ENCODE measurements around the gene PTPN1. TPM values are rescaled to one million over a fixed set of nuclear protein-coding genes. Genes with fewer than 3 reads are reported as not detected.

The PTPN1 gene
- polyA plus RNA-seq, 1 donor: 18.4 TPM

DNA sequence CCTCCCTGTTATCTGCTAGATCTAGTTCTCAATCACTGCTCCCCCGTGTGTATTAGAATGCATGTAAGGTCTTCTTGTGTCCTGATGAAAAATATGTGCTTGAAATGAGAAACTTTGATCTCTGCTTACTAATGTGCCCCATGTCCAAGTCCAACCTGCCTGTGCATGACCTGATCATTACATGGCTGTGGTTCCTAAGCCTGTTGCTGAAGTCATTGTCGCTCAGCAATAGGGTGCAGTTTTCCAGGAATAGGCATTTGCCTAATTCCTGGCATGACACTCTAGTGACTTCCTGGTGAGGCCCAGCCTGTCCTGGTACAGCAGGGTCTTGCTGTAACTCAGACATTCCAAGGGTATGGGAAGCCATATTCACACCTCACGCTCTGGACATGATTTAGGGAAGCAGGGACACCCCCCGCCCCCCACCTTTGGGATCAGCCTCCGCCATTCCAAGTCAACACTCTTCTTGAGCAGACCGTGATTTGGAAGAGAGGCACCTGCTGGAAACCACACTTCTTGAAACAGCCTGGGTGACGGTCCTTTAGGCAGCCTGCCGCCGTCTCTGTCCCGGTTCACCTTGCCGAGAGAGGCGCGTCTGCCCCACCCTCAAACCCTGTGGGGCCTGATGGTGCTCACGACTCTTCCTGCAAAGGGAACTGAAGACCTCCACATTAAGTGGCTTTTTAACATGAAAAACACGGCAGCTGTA lies 73.4 kb downstream of the PTPN1 start:
- Histone ChIP-seq H3K4me3 (ENCODE audit: low read length) (no peak overlapping the region), H3K4me1 (ENCODE audit: control insufficient read depth, insufficient read depth, low read length) (no peaks in the 10 kb centered on the region), H3K27me3 (ENCODE audit: control insufficient read depth, insufficient read depth, low read length) (no peaks in the 10 kb centered on the region), H3K27ac (ENCODE audit: low read length) (no peak overlapping the region), H3K9me3 (ENCODE audit: control insufficient read depth, low read depth, low read length) (peaks cover 3% of the 10 kb centered on the region), H3K36me3 (ENCODE audit: control insufficient read depth, insufficient read depth, low read length) (peaks cover 87% of the 10 kb centered on the region)
- DNase-seq: no peak
- no CpG with 5 or more reads among the region's 15 CpGs for WGBS (ENCODE audit: insufficient coverage, low lambda C conversion rate)

DNA sequence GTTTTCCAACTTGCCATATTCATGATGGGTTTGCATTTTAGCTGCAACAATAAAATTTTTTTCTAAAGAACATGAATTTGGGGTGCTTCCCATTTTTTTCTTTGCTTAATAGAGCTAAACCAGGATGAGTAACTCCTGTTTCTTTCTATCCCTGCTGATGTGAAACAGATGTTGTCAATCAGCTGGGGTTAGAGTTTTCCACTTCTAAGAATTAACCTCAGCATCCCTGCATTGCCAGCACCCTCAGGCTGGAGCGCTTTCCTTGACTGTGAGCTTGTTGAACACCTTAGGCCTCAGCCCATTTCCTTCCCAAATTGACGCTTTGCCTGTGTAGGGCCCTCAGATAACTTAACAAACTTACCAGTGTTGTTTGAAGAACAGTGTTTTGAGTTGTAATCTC lies 74.5 kb downstream of the PTPN1 start:
- Histone ChIP-seq H3K27me3 (ENCODE audit: control insufficient read depth, insufficient read depth, low read length) (no peaks in the 10 kb centered on the region), H3K4me1 (ENCODE audit: control insufficient read depth, insufficient read depth, low read length) (no peaks in the 10 kb centered on the region), H3K4me3 (ENCODE audit: low read length) (no peak overlapping the region), H3K9me3 (ENCODE audit: control insufficient read depth, low read depth, low read length) (peaks cover 3% of the 10 kb centered on the region), H3K36me3 (ENCODE audit: control insufficient read depth, insufficient read depth, low read length) (peaks cover 79% of the 10 kb centered on the region), H3K27ac (ENCODE audit: low read length) (no peak overlapping the region)
- WGBS (ENCODE audit: insufficient coverage, low lambda C conversion rate): no CpG with 5 or more reads among the region's 2 CpGs
- DNase-seq: no peak

DNA sequence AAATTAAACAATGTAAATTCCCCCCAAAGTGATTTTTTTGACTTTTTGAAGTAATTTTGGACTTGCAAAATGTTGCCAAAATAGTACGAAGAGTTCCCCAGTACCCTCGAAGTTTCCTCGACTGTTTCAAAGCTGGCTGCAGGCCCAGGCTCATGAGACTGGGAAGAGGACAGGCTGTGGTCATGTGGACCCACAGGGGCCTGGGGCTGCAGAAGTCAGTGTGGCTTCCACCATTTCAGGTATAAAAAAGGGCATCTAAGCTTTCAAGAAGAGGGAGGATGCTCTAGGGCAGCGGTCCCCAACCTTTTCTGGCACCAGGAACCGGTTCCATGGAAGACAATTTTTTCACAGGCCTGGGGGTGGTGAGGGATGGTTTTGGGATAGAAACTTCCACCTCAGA lies 75.0 kb downstream of the PTPN1 start:
- H3K36me3 ChIP-seq (ENCODE audit: control insufficient read depth, insufficient read depth, low read length): peaks cover 74% of the 10 kb centered on the region

DNA sequence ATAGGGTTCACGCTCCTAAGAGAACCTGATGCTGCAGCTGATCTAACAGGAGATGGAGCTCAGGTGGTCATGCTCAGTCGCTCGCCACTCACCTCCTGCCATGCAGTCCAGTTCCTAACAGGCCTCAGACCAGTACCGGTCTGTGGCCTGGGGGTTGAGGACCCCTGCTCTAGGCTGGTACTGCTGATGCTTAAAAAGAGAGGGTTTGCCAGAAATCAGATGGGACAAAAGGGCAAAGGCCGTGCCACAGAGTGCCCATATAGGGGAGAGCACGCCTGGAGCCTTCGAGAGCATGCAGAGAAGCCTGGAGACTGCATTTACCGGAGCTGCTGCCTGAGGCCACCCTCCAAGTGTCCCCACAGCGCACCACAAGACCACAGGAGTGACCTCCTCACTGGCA lies 75.5 kb downstream of the PTPN1 start:
- no CpG with 5 or more reads among the region's 9 CpGs for WGBS (ENCODE audit: insufficient coverage, low lambda C conversion rate)
- peaks cover 3% of the 10 kb centered on the region for H3K9me3 ChIP-seq (ENCODE audit: control insufficient read depth, low read depth, low read length)
- H3K27me3 ChIP-seq (ENCODE audit: control insufficient read depth, insufficient read depth, low read length): no peaks in the 10 kb centered on the region
- H3K36me3 ChIP-seq (ENCODE audit: control insufficient read depth, insufficient read depth, low read length): peaks cover 69% of the 10 kb centered on the region
- no peak overlapping the region for H3K4me3 ChIP-seq (ENCODE audit: low read length)
- DNase-seq: no peak
- H3K4me1 ChIP-seq (ENCODE audit: control insufficient read depth, insufficient read depth, low read length): no peaks in the 10 kb centered on the region
- no peak overlapping the region for H3K27ac ChIP-seq (ENCODE audit: low read length)

More for the DNA sequence above, 75.0 kb downstream of the PTPN1 start:
- Histone ChIP-seq H3K27me3 (ENCODE audit: control insufficient read depth, insufficient read depth, low read length) (no peaks in the 10 kb centered on the region), H3K4me3 (ENCODE audit: low read length) (no peak overlapping the region), H3K4me1 (ENCODE audit: control insufficient read depth, insufficient read depth, low read length) (no peaks in the 10 kb centered on the region), H3K9me3 (ENCODE audit: control insufficient read depth, low read depth, low read length) (peaks cover 3% of the 10 kb centered on the region), H3K27ac (ENCODE audit: low read length) (no peak overlapping the region)
- no peak for DNase-seq
- WGBS (ENCODE audit: insufficient coverage, low lambda C conversion rate): no CpG with 5 or more reads among the region's 5 CpGs

DNA sequence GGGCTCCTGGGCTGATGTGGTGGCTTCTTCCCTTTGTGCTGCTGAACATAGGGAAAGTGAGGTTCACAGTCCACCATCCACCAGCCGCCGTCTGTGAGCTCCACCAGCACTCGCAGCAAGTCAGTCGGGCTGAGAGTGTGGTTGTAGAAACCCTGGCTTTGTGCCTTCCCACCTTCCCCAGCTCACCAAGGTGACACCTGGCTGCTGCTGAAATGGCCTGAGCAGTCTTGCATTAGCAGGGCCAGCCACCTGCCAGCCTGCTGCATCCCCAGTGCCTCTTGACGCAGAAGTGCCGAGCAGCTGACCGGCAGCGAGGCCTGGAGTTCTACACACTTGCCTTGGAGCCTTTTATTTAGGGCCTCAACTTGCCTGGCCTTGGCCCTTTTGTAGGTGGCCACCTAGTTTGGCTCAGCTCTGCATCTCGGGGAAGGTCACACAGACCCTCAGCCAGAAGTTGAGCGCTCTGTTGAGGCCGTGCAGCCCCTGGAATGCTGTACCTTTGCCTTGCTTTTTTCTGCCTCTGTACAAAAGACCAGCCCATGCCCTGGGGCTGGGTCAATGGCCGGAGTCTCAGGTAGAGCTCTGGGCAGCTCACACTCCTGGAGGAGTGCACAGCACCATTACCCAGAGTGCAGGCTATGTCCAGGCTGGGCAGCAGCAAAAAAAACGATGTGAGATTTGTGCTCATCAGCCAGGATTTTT lies 76.5 kb downstream of the PTPN1 start:
- DNase-seq: no peak
- peaks cover 60% of the 10 kb centered on the region for H3K36me3 ChIP-seq (ENCODE audit: control insufficient read depth, insufficient read depth, low read length)
- H3K4me1 ChIP-seq (ENCODE audit: control insufficient read depth, insufficient read depth, low read length): no peaks in the 10 kb centered on the region
- no peak overlapping the region for H3K4me3 ChIP-seq (ENCODE audit: low read length)
- no CpG with 5 or more reads among the region's 13 CpGs for WGBS (ENCODE audit: insufficient coverage, low lambda C conversion rate)
- no peaks in the 10 kb centered on the region for H3K27me3 ChIP-seq (ENCODE audit: control insufficient read depth, insufficient read depth, low read length)
- peaks cover 3% of the 10 kb centered on the region for H3K9me3 ChIP-seq (ENCODE audit: control insufficient read depth, low read depth, low read length)
- no peak overlapping the region for H3K27ac ChIP-seq (ENCODE audit: low read length)

DNA sequence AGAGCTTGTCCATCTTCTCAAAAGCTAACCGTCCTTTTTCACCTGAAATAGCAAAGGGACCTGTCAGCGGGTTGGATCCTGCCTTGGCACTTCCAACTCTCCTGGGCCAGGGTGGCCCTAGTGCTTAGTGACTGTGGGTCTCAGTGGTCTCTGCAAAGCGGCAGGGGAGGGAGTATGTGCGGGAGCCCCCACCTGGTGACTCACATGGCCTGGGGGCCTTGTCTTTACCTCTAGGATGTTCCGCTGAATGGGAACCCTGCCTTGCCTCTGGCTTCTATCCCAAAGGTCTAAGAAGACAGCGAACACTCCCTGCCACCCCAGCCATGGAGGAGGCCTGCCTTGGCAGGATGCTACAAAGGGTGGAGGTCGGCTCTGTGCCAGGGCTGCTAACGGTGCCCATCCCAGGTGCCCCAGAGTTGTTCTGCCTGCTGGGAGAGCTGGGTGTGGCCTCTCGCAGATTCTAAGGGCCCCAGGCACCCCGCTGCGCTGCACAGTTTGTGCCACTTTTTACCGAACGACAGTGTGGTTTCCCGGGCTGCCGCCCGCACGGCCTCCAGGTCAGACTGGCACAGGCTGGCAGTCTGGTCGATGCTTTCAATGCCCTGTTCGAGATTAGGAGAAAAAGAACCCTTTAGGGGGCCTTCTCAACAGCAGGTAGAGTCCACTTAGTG lies 77.2 kb downstream of the PTPN1 start:
- Histone ChIP-seq H3K36me3 (ENCODE audit: control insufficient read depth, insufficient read depth, low read length) (peaks cover 53% of the 10 kb centered on the region), H3K27me3 (ENCODE audit: control insufficient read depth, insufficient read depth, low read length) (no peaks in the 10 kb centered on the region), H3K27ac (ENCODE audit: low read length) (no peak overlapping the region), H3K4me3 (ENCODE audit: low read length) (no peak overlapping the region), H3K4me1 (ENCODE audit: control insufficient read depth, insufficient read depth, low read length) (no peaks in the 10 kb centered on the region), H3K9me3 (ENCODE audit: control insufficient read depth, low read depth, low read length) (peaks cover 3% of the 10 kb centered on the region)
- DNase-seq: no peak
- WGBS (ENCODE audit: insufficient coverage, low lambda C conversion rate): no CpG with 5 or more reads among the region's 19 CpGs

DNA sequence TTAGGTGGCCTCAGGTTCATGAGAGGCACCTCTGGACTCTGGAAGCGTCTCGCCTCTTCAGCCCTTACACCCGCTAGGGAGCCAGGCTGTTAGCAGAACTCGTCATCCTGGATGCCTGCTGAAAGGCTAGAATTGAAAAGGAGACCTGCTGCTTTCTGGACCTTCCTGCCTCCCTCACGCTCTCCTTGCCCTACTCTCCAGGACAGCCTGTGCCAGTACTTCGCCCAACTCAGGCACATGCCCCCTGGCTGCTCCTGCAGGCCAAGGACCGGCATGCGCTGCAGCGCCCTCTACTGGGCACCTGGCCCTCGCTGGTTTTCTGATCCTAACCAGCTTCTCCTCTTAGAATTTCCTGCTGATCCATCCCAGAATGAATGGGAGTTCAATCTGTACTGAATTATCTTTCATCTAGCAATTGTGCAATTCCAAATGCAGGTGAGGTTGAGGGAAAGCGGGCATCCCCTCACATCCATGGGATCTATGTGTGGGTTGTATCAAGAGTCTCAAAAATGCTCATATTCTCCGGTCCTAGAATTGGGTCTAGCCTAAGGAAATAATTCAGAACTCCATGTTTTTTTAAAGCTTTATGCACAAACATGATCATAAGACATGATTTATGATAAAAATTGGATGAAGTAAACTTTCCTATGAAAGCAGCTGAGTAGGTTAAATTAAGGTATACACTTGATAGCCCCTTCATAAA lies 78.0 kb downstream of the PTPN1 start:
- peak; percentile 31 to 43 for DNase-seq
- Histone ChIP-seq H3K27ac (ENCODE audit: low read length) (no peak overlapping the region), H3K4me3 (ENCODE audit: low read length) (no peak overlapping the region), H3K4me1 (ENCODE audit: control insufficient read depth, insufficient read depth, low read length) (no peaks in the 10 kb centered on the region), H3K36me3 (ENCODE audit: control insufficient read depth, insufficient read depth, low read length) (peaks cover 45% of the 10 kb centered on the region), H3K27me3 (ENCODE audit: control insufficient read depth, insufficient read depth, low read length) (no peaks in the 10 kb centered on the region), H3K9me3 (ENCODE audit: control insufficient read depth, low read depth, low read length) (peaks cover 3% of the 10 kb centered on the region)
- WGBS (ENCODE audit: insufficient coverage, low lambda C conversion rate): no CpG with 5 or more reads among the region's 12 CpGs

DNA sequence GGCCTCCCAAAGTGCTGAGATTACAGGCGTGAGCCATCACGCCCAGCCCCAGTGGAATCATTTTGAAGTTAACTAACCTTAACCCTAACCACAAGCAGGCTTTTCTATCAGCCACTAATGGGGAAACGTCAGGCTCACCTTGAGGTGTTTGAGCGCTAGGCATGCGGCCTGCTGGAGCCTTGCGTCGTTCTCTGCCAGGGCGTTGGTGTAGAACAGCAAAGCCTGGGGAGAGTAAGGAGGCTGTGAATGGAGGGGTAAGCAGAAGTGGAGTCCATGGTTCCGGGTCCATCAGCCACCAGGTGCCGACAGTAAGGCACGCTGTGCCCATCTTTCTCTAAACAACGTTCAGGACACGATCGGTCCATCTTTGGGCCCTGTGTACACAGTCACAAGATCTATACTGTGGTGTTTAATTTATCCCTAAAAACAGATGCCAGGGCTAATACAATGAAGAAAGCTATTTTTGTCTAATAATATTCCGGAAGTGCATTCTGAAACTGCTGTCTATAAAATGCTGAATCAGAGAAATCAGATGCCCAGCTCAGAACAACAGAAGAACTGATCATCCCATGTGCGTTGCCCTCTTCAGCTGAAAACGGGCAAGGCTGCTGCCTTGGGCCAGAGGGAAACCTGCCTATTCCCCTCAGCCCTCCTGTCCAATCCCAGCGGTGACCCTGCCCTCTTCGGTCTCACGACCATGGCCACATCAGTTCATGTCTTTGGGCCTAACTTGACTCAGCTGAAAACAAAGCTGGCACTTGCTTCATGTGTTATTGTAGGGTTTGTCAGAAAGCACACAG lies 79.6 kb downstream of the PTPN1 start:
- DNase-seq: no peak
- H3K27ac ChIP-seq (ENCODE audit: low read length): no peak overlapping the region
- no peaks in the 10 kb centered on the region for H3K4me1 ChIP-seq (ENCODE audit: control insufficient read depth, insufficient read depth, low read length)
- peaks cover 3% of the 10 kb centered on the region for H3K9me3 ChIP-seq (ENCODE audit: control insufficient read depth, low read depth, low read length)
- WGBS (ENCODE audit: insufficient coverage, low lambda C conversion rate): no CpG with 5 or more reads among the region's 20 CpGs
- H3K4me3 ChIP-seq (ENCODE audit: low read length): no peak overlapping the region
- H3K27me3 ChIP-seq (ENCODE audit: control insufficient read depth, insufficient read depth, low read length): no peaks in the 10 kb centered on the region
- H3K36me3 ChIP-seq (ENCODE audit: control insufficient read depth, insufficient read depth, low read length): peaks cover 34% of the 10 kb centered on the region

DNA sequence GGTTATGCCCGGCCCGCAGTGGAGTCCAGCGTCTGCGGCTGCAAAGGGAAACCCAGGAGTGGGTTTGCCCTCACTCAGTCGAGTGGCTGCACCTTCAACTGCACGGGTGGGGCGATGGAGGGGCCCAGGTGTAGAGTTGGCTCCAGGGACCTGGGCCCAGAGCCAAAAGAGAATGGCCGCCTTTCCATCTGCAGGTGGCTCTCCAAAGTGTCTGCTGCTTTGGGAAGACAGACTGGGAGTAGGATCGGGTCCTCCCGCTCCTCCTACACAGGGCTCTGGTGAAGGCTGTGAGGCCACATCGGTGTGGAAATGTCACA lies 80.1 kb downstream of the PTPN1 start:
- H3K36me3 ChIP-seq (ENCODE audit: control insufficient read depth, insufficient read depth, low read length): peaks cover 33% of the 10 kb centered on the region
- H3K9me3 ChIP-seq (ENCODE audit: control insufficient read depth, low read depth, low read length): peaks cover 3% of the 10 kb centered on the region
- DNase-seq: no peak
- H3K27me3 ChIP-seq (ENCODE audit: control insufficient read depth, insufficient read depth, low read length): peaks cover under 1% of the 10 kb centered on the region
- no peaks in the 10 kb centered on the region for H3K4me1 ChIP-seq (ENCODE audit: control insufficient read depth, insufficient read depth, low read length)
- H3K4me3 ChIP-seq (ENCODE audit: low read length): no peak overlapping the region
- no peak overlapping the region for H3K27ac ChIP-seq (ENCODE audit: low read length)
- WGBS (ENCODE audit: insufficient coverage, low lambda C conversion rate): no CpG with 5 or more reads among the region's 11 CpGs

Data from large intestine (tissue), 3 donors.